Heart right ventricle (tissue), 16 donors: ENCODE data around the gene ABCE1. TPM values are rescaled to one million over a fixed set of nuclear protein-coding genes. Genes with fewer than 3 reads are reported as not detected.

Experiments used
- ATAC-seq, 8 donors: fragments of 200-7000 bp; cut with Tn5 transposase; one replicate each; pipeline ENCODE4 v1.9.1; 2020; ENCODE audit warnings: mild to moderate bottlenecking in 8 of 8, moderate library complexity in 8 of 8, moderate number of reproducible peaks in 1 of 8
- DNase-seq, 2 donors: peaks; one replicate each; pipeline ENCODE4 v3.0.0-alpha.2; 2020
- H3K27ac ChIP-seq, 10 donors: fragments of 200-600 bp; sonication (generic) in 2 of 10; one replicate each; pipeline versions ENCODE4 v1.5.0 to v1.8.0; 2020 to 2022; ENCODE audit warnings: mild to moderate bottlenecking in 3 of 10
- H3K27me3 ChIP-seq, 7 donors: fragments of 200-600 bp; one replicate each; pipeline ENCODE4 v1.8.0; 2021 to 2022; ENCODE audit warnings: mild to moderate bottlenecking in 2 of 7
- H3K36me3 ChIP-seq, 9 donors: fragments of 200-600 bp; sonication (generic) in 1 of 9; one replicate each; pipeline versions ENCODE4 v1.5.0 to v1.8.0; 2020 to 2022; ENCODE audit warnings: mild to moderate bottlenecking in 2 of 9
- H3K4me1 ChIP-seq, 9 donors: fragments of 200-600 bp; sonication (generic) in 1 of 9; one replicate each; pipeline versions ENCODE4 v1.5.0 to v1.8.0; 2020 to 2022; ENCODE audit warnings: mild to moderate bottlenecking in 4 of 9
- H3K4me3 ChIP-seq, 10 donors: fragments of 200-600 bp; sonication (generic) in 2 of 10; one replicate each; pipeline versions ENCODE4 v1.5.0 to v1.8.0; 2020 to 2022; ENCODE audit warnings: mild to moderate bottlenecking in 7 of 10, moderate library complexity in 2 of 10
- H3K9me3 ChIP-seq, 11 donors: fragments of 200-600 bp in 10 of 11; sonication (generic) in 2 of 11; one replicate each; pipeline versions ENCODE4 v1.5.0 to v1.8.0; 2013 to 2022; ENCODE audit warnings: mild to moderate bottlenecking in 2 of 11, control low read depth in 1 of 11, moderate library complexity in 1 of 11
- CTCF ChIP-seq, 9 donors: fragments of 200-600 bp; sonication (generic) in 2 of 9; IDR thresholded peaks; one replicate each; pipeline versions ENCODE4 v1.5.0 to v1.8.0; 2021 to 2022; ENCODE audit warnings: antibody characterized with exemption in 9 of 9, mild to moderate bottlenecking in 5 of 9, moderate library complexity in 1 of 9
- WGBS, 2 donors: extraction: QIAGEN DNeasy Blood & Tissue Kit; methylation state at CpG; one replicate each; pipeline ENCODE4 v1.1.7; 2013; ENCODE audit warnings: inconsistent platforms in 1 of 2; 5-methylcytosine and 5-hydroxymethylcytosine counted together
- intact Hi-C, 10 donors: fragments of 100-400 bp; cut with DNase I; formaldehyde crosslinking; loops; one replicate each; pipeline versions ENCODE4 v1.11.1 to v1.14.2; 2022
- polyA plus RNA-seq, 2 donors: library from polyadenylated mRNA; stranded (reverse); fragments of 200-250 nt; gene quantifications; one replicate each; pipeline ENCODE4 v1.2.3, GENCODE V29; 2013
- total RNA-seq, 10 donors: library from RNA; stranded (reverse); fragmentation: NEBNext Ultra II Directional in 3 of 10; extraction: Animal tissue kit (Norgen Biotek cat#: 25700) in 3 of 10; gene quantifications; one replicate each; pipeline versions ENCODE4 v1.2.1 to v1.2.4, GENCODE V29; 2021 to 2023
- donor health status: Arrhythmogenic right ventricular cardiomyopathy.
- donor health status: ischemic (EF 13 %, LVEDD 7.1; RV severe dilation, severe dysfunction).
- donor health status: healthy with polysubstance abuse.
- donor health status: DM: no; HTN: yes; CAD: no.
- donor health status: DM: no; HTN: no; CAD: no.
- donor health status: ischemic (EF 25% LVEDD 6.9; RV normal size, moderate dysfunction).
- donor health status: ischemic (EF 25% LVEDD 5.7; RV mildly dilated, moderate dysfunction).
- donor health status: healthy.
- donor health status: DM: yes; HTN: yes; CAD: no.
- donor health status: Ischemic cardiomyopathy.
- donor health status: ischemic (EF 35%, LVEDD 5.7; RV mildly dilated, moderate dysfunction).
- donor health status: nonischemic (EF 11% LVEDD 7.7; RV severe dilation, severe dysfunction).
- donor health status: DM: yes; HTN: yes; CAD: no.
- donor health status: PGD.
- donor health status: ischemic (EF 29% LVEDD 5.4; RV normal size, mild dysfunction).
- donor health status: nonischemic (EF 23%, LVEDD 6.1; RV moderate dilation, normal function).

Gene ABCE1
- total and polyA plus RNA-seq, 12 donors, result 14.6 to 49.0 (median 32.3) TPM

DNA sequence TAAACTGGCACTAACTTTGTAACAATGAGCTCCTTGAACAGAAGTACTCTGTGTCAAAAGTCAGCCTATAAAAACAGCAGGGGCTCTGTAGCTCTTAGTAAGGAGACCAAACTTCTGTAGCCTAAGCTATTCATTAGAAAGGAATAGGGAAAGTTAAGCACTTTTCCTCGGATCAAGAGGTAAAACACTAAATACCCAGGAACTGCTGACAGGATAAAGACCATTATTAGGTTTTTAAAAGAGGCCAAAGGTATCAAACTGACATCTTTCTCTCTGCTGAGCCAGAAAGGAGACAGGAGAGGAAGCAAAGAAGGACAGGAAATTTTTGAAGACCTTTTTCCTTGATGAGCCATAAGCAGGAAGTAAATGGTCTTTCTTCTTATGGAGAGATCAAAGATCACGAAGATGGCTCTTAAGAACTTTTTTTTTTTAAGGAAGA is 32.0 kb upstream of the ABCE1 start:
- TF ChIP-seq CTCF (IDR thresholded peaks at IDR 0.05), result no peak
- Histone ChIP-seq H3K4me1 (peaks cover 0 to 13% (median 0%) of the 10 kb centered on the region in 9 donors), H3K4me3 (no peak overlapping the region), H3K27ac (no peak overlapping the region), H3K36me3 (peaks cover 0 to 30% (median 0%) of the 10 kb centered on the region in 9 donors), H3K27me3 (no peaks in the 10 kb centered on the region), H3K9me3 (no peaks in the 10 kb centered on the region)
- WGBS, 2 donors, result 53 to 55% methylated on average over 2 of the region's 2 CpGs
- intact Hi-C loops, result loop anchor here in 2 of 10 donors (10.0 kb wide), 1 partner anchor 891 kb away; no protein-coding TSS in a partner anchor
- ATAC-seq (no peak), DNase-seq (no peak)

GRCh38 chr4:145069361-145069760 is 28.8 kb upstream of the ABCE1 start:
- Histone ChIP-seq H3K9me3 (no peaks in the 10 kb centered on the region), H3K4me3 (no peak overlapping the region), H3K27ac (no peak overlapping the region), H3K27me3 (no peaks in the 10 kb centered on the region), H3K4me1 (peaks cover 0 to 13% (median 0%) of the 10 kb centered on the region in 9 donors), H3K36me3 (peaks cover 0 to 9% (median 0%) of the 10 kb centered on the region in 9 donors)
- 85 to 87% methylated on average over 3 of the region's 3 CpGs for WGBS, 2 donors
- ATAC-seq (no peak), DNase-seq (no peak)
- TF ChIP-seq CTCF (IDR thresholded peaks at IDR 0.05), result no peak
- intact Hi-C loops, result loop anchor here in 2 of 10 donors (10.0 kb wide), 1 partner anchor 895 kb away; no protein-coding TSS in a partner anchor

- no peak for TF ChIP-seq CTCF (IDR thresholded peaks at IDR 0.05)
- DNase-seq, result no peak
- ATAC-seq, result no peak
- Histone ChIP-seq H3K4me3 (no peak overlapping the region), H3K36me3 (peaks cover 0 to 19% (median 0%) of the 10 kb centered on the region in 9 donors), H3K4me1 (peaks cover 0 to 1% (median 0%) of the 10 kb centered on the region in 9 donors), H3K27ac (no peak overlapping the region), H3K27me3 (no peaks in the 10 kb centered on the region), H3K9me3 (peaks cover 0 to under 1% (median 0%) of the 10 kb centered on the region in 11 donors)
- intact Hi-C loops, result no loop called here
- WGBS, 2 donors, result 96 to 97% methylated on average over 2 of the region's 2 CpGs
Measured at GRCh38 chr4:145071560-145071959, 26.6 kb upstream of the ABCE1 start.

DNA sequence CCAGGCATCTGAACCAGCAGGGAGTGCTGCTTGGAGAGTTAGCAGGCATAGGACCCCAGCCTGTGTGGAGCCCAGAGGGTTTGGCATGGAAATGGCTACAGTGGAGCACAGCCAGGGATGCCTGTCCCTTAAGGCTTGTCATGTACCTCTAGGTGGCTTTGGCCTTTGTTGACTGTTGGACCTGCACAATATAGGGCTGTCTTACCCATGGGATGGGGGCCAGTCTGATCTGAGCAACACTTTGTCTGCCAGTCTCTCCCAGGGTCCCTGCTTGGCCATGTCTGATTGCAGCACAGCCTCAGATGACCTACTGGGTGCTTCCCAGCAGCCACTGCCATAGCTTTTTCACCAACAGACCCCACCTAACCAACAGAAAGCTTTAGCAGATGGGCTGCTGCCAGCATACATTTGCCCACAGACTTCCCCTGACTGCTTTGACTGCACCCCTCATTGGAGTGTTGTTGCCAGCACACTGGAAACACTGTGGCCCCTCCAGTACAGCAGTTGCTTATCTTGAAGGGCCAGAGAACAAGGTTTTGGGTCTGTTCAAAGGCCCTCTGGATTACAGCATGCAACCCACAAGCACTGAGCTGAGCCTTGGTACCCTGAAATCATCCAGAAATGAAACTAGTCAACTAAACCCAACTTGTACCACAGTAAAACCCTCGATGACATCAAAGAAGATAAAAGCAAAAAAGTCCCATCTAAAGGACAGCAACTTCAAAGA is 22.2 kb upstream of the ABCE1 start:
- H3K4me3 ChIP-seq, result no peak overlapping the region
- peaks cover 0 to 49% (median 5%) of the 10 kb centered on the region in 9 donors for H3K36me3 ChIP-seq
- intact Hi-C loops, result no loop called here
- no peaks in the 10 kb centered on the region for H3K27me3 ChIP-seq
- H3K9me3 ChIP-seq, result peaks cover 0 to 23% (median 0%) of the 10 kb centered on the region in 11 donors
- H3K27ac ChIP-seq, result no peak overlapping the region
- DNase-seq (no peak), ATAC-seq (peak in 1 of 8 donors; percentile 9)
- no peaks in the 10 kb centered on the region for H3K4me1 ChIP-seq
- WGBS, 2 donors, result 87 to 96% methylated on average over 1 of the region's 1 CpG
- TF ChIP-seq CTCF (IDR thresholded peaks at IDR 0.05), result no peak
